Ascending aorta (tissue), 2 donors: ENCODE data around the gene TEDDM1. TPM values are rescaled to one million over a fixed set of nuclear protein-coding genes. Genes with fewer than 3 reads are reported as not detected.
"Not testable (repeated sequence)": the region's sequence is repeated elsewhere in the genome, so short reads cannot be mapped to it uniquely, and the experiment has no call there.

Experiments
- DNase-seq, 2 donors: peaks; one replicate each; pipeline ENCODE4 v3.0.0-alpha.2; 2019; ENCODE audit warnings: low spot score in 2 of 2
- H3K27ac ChIP-seq, 2 donors: fragments of 200-600 bp; sonication (generic); one replicate each; pipeline ENCODE4 v1.5.1; 2016 to 2017; ENCODE audit warnings: mild to moderate bottlenecking in 1 of 2
- H3K27me3 ChIP-seq: fragments of 200-600 bp; sonication (generic); one replicate; pipeline ENCODE4 v1.5.1; 2017
- H3K36me3 ChIP-seq, 2 donors: fragments of 200-600 bp; sonication (generic); one replicate each; pipeline ENCODE4 v1.5.1; 2016
- H3K4me1 ChIP-seq, 2 donors: fragments of 200-600 bp; sonication (generic); one replicate each; pipeline ENCODE4 v1.5.1; 2016 to 2017; ENCODE audit warnings: mild to moderate bottlenecking in 1 of 2
- H3K4me3 ChIP-seq, 2 donors: fragments of 200-600 bp; sonication (generic); one replicate each; pipeline ENCODE4 v1.5.1; 2016 to 2017; ENCODE audit warnings: mild to moderate bottlenecking in 1 of 2
- H3K9me3 ChIP-seq, 2 donors: fragments of 200-600 bp; sonication (generic); one replicate each; pipeline ENCODE4 v1.5.1; 2016
- CTCF ChIP-seq, 3 experiments: fragments of 200-600 bp in 2 of 3; fragments of 450-650 bp in 1 of 3; sonication (generic) in 2 of 3; IDR thresholded peaks; one replicate each; pipeline ENCODE4 v1.5.1; 2016 to 2019; ENCODE audit warnings: antibody characterized with exemption in 3 of 3, mild to moderate bottlenecking in 1 of 3, moderate library complexity in 1 of 3
- intact Hi-C: fragments of 100-400 bp; cut with DNase I; formaldehyde crosslinking; loops from one replicate; pipeline ENCODE4 v1.15.1; 2023
- total RNA-seq: library from RNA; depleted of rRNA; stranded (reverse); fragments of >200 nt; gene quantifications from one replicate; pipeline ENCODE4 v1.1.0, GENCODE V29; 2016

Gene TEDDM1, protein sequence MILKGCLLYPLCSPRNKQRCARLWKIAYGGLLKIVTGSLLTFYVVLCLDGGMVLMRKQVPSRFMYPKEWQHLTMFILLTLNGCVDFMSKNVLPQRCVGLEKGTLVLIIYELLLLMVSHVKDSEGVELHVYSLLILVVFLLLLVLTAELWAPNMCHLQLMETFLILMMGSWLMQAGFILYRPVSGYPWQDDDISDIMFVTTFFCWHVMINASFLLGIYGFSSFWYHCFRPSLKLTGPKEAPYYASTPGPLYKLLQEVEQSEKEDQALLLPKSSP
- total RNA-seq: not detected

GRCh38 chr1:182400567-182400966 lies at the start of gene TEDDM1:
TSS of gene TEDDM1 (minus strand) at chr1:182400667. CDS start at chr1:182400485, 182 bp downstream.
- H3K27ac ChIP-seq: no peak within 1 kb of the TSS
- no peaks in the 10 kb centered on the region for H3K36me3 ChIP-seq
- no peak for TF ChIP-seq CTCF (IDR thresholded peaks at IDR 0.05)
- H3K4me1 ChIP-seq: peaks cover 0 to 8% of the 10 kb centered on the region in 2 donors
- H3K27me3 ChIP-seq: no peaks in the 10 kb centered on the region
- no peak within 1 kb of the TSS for H3K4me3 ChIP-seq
- H3K9me3 ChIP-seq: no peaks in the 10 kb centered on the region
- no peak for DNase-seq
- intact Hi-C loops: no loop called here

DNA sequence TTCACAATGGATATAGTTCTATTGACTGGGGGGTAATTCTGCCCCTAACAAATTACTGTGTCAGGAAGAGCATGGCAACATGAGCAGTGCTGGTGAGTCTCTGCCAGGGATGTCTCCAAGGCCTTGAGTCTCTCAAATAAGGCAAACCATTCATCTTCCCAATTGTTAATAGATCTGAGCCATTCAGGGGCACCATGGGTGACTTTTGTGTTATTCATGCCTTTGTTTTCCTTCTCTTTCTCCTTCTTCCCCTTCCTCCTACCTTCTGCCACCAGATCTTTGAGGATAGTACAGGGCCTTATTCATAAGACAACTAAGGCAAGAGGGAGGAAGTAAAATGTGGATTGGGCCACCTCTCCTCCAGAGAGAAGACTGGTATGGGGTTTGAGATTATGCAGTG lies 49.6 kb upstream of the TEDDM1 start, which contains the start of gene RGSL1:
RGSL1 (plus strand) TSS at position 60 of the 400 bp plus-strand sequence; CDS start at position 80, 20 bp downstream.
- Histone ChIP-seq H3K27me3 (no peaks in the 10 kb centered on the region), H3K9me3 (no peaks in the 10 kb centered on the region), H3K36me3 (no peaks in the 10 kb centered on the region), H3K4me1 (no peaks in the 10 kb centered on the region), H3K4me3 (no peak within 1 kb of the TSS), H3K27ac (no peak within 1 kb of the TSS)
- no peak for TF ChIP-seq CTCF (IDR thresholded peaks at IDR 0.05)
- no peak for DNase-seq
- intact Hi-C loops: no loop called here

GRCh38 chr1:182447660-182448059 lies 47.2 kb upstream of the TEDDM1 start:
- Histone ChIP-seq H3K27ac (no peak overlapping the region), H3K27me3 (no peaks in the 10 kb centered on the region), H3K36me3 (no peaks in the 10 kb centered on the region), H3K4me1 (no peaks in the 10 kb centered on the region), H3K4me3 (no peak overlapping the region), H3K9me3 (no peaks in the 10 kb centered on the region)
- intact Hi-C loops: no loop called here
- DNase-seq: no peak
- no peak for TF ChIP-seq CTCF (IDR thresholded peaks at IDR 0.05)

GRCh38 chr1:182447124-182447523 lies 46.7 kb upstream of the TEDDM1 start:
- H3K27ac ChIP-seq, H3K36me3 ChIP-seq, H3K27me3 ChIP-seq, DNase-seq, H3K9me3 ChIP-seq, H3K4me1 ChIP-seq, H3K4me3 ChIP-seq, intact Hi-C loops: not testable (repeated sequence)

DNA sequence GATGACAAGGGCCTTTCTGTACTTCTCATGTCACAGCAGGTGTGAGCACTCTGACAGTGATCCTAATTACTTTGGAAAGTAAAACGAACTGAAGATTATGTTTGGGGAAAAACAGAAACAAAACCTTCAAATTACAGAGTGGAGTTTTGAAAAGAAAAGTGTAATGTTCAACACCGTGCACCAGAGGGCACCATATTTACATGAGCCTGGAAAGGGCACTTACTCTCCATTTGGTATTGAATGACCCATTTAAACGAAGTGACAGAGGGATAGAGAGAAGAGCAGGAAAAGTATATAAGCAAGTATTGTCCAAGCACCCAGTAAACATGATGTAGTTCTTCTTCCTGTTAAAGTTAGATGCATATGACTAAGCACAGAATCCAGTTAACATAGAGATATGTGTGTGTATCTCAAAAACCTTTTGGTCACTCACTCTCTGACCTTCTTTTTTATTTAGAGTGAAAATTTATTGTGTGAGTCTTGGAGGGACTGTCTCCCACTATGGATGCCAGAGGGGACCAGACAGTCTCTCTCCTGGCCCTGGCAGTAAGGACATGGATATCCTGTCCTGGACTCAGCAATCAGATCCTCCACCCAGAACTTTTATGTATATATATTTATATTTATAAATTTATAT lies 45.7 kb upstream of the TEDDM1 start:
- TF ChIP-seq CTCF (IDR thresholded peaks at IDR 0.05): peak in 2 of 3 experiments; percentile 38 to 45
- no peak for DNase-seq
- Histone ChIP-seq H3K4me3 (no peak overlapping the region), H3K36me3 (no peaks in the 10 kb centered on the region), H3K4me1 (no peaks in the 10 kb centered on the region), H3K9me3 (no peaks in the 10 kb centered on the region), H3K27ac (no peak overlapping the region), H3K27me3 (no peaks in the 10 kb centered on the region)
- intact Hi-C loops: no loop called here

GRCh38 chr1:182444497-182444896 lies 44.0 kb upstream of the TEDDM1 start:
- no peak for DNase-seq
- no peak overlapping the region for H3K4me3 ChIP-seq
- H3K27me3 ChIP-seq: no peaks in the 10 kb centered on the region
- no peak overlapping the region for H3K27ac ChIP-seq
- H3K4me1 ChIP-seq: no peaks in the 10 kb centered on the region
- no peak for TF ChIP-seq CTCF (IDR thresholded peaks at IDR 0.05)
- H3K9me3 ChIP-seq: no peaks in the 10 kb centered on the region
- H3K36me3 ChIP-seq: no peaks in the 10 kb centered on the region
- intact Hi-C loops: no loop called here
